RPMI8226 (cell line): ENCODE results near the gene QRICH1.
A peak's percentile ranks its signal among the peaks of the same experiment; 100 is the strongest.
"Not testable (repeated sequence)": the region's sequence is repeated elsewhere in the genome, so short reads cannot be mapped to it uniquely, and the experiment has no call there.

Experiments used
- DNase-seq: peaks from one replicate; pipeline ENCODE4 v3.0.0-alpha.2; 2015

The QRICH1 gene

GRCh38 chr3:49016414-49017228 is 77.2 kb downstream of the QRICH1 start:
- DNase-seq: no peak

GRCh38 chr3:49015765-49016164 is 78.1 kb downstream of the QRICH1 start:
- DNase-seq: no peak

GRCh38 chr3:49015072-49015471 is 78.8 kb downstream of the QRICH1 start:
- no peak for DNase-seq

- DNase-seq: peak; percentile 68
These were observed 79.9 kb downstream of the QRICH1 start for GRCh38 chr3:49013738-49014660.

GRCh38 chr3:49013113-49013737 is 80.6 kb downstream of the QRICH1 start:
- no peak for DNase-seq

- DNase-seq: no peak
These were observed 81.3 kb downstream of the QRICH1 start for GRCh38 chr3:49012441-49013017.

- no peak for DNase-seq
These were observed 84.5 kb downstream of the QRICH1 start for GRCh38 chr3:49009396-49009795.

GRCh38 chr3:49008627-49009026 is 85.2 kb downstream of the QRICH1 start:
- DNase-seq: not testable (repeated sequence)

GRCh38 chr3:49007771-49008528 is 85.9 kb downstream of the QRICH1 start:
- peak; percentile 94 for DNase-seq

GRCh38 chr3:49007068-49007770 is 86.7 kb downstream of the QRICH1 start, which contains the start of gene WDR6:
Gene WDR6, plus strand, starts transcription at chr3:49007391. Its CDS starts 41 bp downstream, at chr3:49007432.
- peak; percentile 98 for DNase-seq

GRCh38 chr3:49006408-49007067 is 87.3 kb downstream of the QRICH1 start:
- DNase-seq: no peak

GRCh38 chr3:49005998-49006397 is 87.9 kb downstream of the QRICH1 start:
- no peak for DNase-seq

- no peak for DNase-seq
These were observed 88.6 kb downstream of the QRICH1 start for GRCh38 chr3:49005303-49005680.

GRCh38 chr3:49004352-49005302 is 89.2 kb downstream of the QRICH1 start:
- no peak for DNase-seq

GRCh38 chr3:49001155-49001554 is 92.7 kb downstream of the QRICH1 start:
- DNase-seq: no peak

GRCh38 chr3:48999085-48999858 is 94.6 kb downstream of the QRICH1 start:
- peak; percentile 43 for DNase-seq

- no peak for DNase-seq
These were observed 95.9 kb downstream of the QRICH1 start for GRCh38 chr3:48997714-48998637.
